ENCODE data around the gene CCL8.
A peak's percentile ranks its signal among the peaks of the same experiment; 100 is the strongest.

Gene CCL8

GRCh38 chr17:34368946-34369500, 49.8 kb downstream of the CCL8 start:
- Mint-ChIP-seq H3K4me1 (peaks cover 34% of the 10 kb centered on the region), H3K9me3 (no peaks in the 10 kb centered on the region), H3K27ac (no peak overlapping the region), H3K27me3 (peaks cover 29% of the 10 kb centered on the region), H3K4me3 (no peak overlapping the region)
- DNase-seq (no peak), ATAC-seq (no peak)

GRCh38 chr17:34369571-34369970, 50.3 kb downstream of the CCL8 start:
- Mint-ChIP-seq H3K27me3 (peaks cover 24% of the 10 kb centered on the region), H3K27ac (no peak overlapping the region), H3K4me3 (no peak overlapping the region), H3K4me1 (peaks cover 34% of the 10 kb centered on the region), H3K9me3 (no peaks in the 10 kb centered on the region)
- no peak for DNase-seq
- no peak for ATAC-seq

GRCh38 chr17:34370376-34370996, 51.3 kb downstream of the CCL8 start:
- peaks cover 27% of the 10 kb centered on the region for H3K4me1 Mint-ChIP-seq
- peak overlapping the region in 1 of 2 donors; percentile 12 for H3K4me3 Mint-ChIP-seq
- H3K27ac Mint-ChIP-seq = no peak overlapping the region
- peak; percentile 64 for ATAC-seq
- DNase-seq = peak in 1 of 2 donors; percentile 26
- no peaks in the 10 kb centered on the region for H3K9me3 Mint-ChIP-seq
- H3K27me3 Mint-ChIP-seq = peaks cover 14% of the 10 kb centered on the region

GRCh38 chr17:34370997-34371395, 51.8 kb downstream of the CCL8 start:
- no peak for DNase-seq
- H3K4me3 Mint-ChIP-seq = peak overlapping the region in 1 of 2 donors; percentile 12
- H3K4me1 Mint-ChIP-seq = peaks cover 22% of the 10 kb centered on the region
- peaks cover 10% of the 10 kb centered on the region for H3K27me3 Mint-ChIP-seq
- H3K9me3 Mint-ChIP-seq = no peaks in the 10 kb centered on the region
- H3K27ac Mint-ChIP-seq = no peak overlapping the region
- ATAC-seq = peak; percentile 82
